ENCODE measurements around the gene SPART. TPM values are rescaled to one million over a fixed set of nuclear protein-coding genes. Genes with fewer than 3 reads are reported as not detected.
A peak's percentile ranks its signal among the peaks of the same experiment; 100 is the strongest.

The SPART gene
- total and polyA plus RNA-seq, 10 donors: 15.9 to 68.5 (median 54.7) TPM

DNA sequence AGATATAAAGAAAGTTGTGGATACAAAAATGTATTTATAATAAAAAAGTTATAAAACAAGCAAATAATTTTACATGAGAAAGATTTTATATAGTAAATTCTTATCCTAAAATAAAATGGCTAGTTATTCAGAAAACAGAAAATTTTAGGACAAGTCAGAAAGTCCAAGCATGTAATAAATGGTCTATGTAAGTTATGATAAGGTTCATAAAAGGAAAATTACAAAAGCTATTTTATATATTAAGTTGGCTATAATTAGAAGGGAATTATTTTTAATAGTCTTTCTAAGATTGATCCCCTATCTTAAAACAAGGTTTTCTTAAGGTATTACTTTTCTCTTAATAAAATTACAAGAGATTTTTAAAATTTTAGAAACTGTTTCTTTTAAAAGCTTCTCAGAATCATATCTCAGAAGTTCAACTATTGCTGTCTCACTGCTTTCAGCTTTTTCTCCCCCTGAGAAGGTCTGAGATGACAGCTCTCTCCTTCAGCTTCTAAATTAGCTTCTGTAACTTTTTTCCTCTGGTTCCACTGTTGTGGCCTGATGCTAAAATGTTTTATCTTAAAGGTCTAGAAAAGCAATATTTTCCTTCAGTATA is 57.3 kb downstream of the SPART start:
- Histone ChIP-seq H3K27me3 (replicated peaks in 1 of 7) (peaks cover 0 to 4% (median 0%) of the 10 kb centered on the region in 7 donors), H3K4me3 (no peak overlapping the region), H3K4me1 (no peaks in the 10 kb centered on the region), H3K9me3 (peaks cover 0 to 30% (median 23%) of the 10 kb centered on the region in 8 donors), H3K27ac (no peak overlapping the region), H3K36me3 (no peaks in the 10 kb centered on the region)
- intact Hi-C loops (cut with DNase I; ENCODE audit: low total_unique reads): loop anchor here (10.0 kb wide), 1 partner anchor 106 kb away; no protein-coding TSS in a partner anchor
- TF ChIP-seq, protein P1, sequence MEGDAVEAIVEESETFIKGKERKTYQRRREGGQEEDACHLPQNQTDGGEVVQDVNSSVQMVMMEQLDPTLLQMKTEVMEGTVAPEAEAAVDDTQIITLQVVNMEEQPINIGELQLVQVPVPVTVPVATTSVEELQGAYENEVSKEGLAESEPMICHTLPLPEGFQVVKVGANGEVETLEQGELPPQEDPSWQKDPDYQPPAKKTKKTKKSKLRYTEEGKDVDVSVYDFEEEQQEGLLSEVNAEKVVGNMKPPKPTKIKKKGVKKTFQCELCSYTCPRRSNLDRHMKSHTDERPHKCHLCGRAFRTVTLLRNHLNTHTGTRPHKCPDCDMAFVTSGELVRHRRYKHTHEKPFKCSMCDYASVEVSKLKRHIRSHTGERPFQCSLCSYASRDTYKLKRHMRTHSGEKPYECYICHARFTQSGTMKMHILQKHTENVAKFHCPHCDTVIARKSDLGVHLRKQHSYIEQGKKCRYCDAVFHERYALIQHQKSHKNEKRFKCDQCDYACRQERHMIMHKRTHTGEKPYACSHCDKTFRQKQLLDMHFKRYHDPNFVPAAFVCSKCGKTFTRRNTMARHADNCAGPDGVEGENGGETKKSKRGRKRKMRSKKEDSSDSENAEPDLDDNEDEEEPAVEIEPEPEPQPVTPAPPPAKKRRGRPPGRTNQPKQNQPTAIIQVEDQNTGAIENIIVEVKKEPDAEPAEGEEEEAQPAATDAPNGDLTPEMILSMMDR (IDR thresholded peaks at IDR 0.05 in 8 of 11, conservative IDR thresholded peaks at IDR 0.05 in 3 of 11): no peak
- no peak for TF ChIP-seq POLR2A (IDR thresholded peaks at IDR 0.05)
- no peak for TF ChIP-seq POLR2AphosphoS5 (IDR thresholded peaks at IDR 0.05)
- DNase-seq: no peak

DNA sequence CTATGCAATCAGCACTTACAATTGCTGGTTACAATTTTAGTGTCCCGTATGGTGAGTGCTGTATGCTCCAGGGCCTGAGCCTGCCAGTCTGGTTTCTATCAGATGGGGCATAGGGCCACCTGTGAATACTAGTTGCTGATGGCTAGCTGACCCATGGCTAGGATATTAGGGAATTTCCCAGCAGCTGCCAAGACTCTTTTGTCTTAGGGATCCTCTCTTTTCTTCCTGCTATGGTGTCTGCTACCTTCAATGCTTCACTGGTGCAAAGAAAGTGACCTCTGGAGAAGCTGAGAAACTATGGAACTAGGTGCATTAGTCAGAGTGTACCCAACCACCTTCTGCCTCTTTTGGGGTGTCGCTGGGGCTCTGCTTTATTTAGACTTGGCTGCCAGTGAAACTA is 60.2 kb downstream of the SPART start:
- TF ChIP-seq POLR2AphosphoS5 (IDR thresholded peaks at IDR 0.05) (no peak), POLR2A (IDR thresholded peaks at IDR 0.05) (no peak)
- TF ChIP-seq, protein P1 (IDR thresholded peaks at IDR 0.05 in 8 of 11, conservative IDR thresholded peaks at IDR 0.05 in 3 of 11): no peak
- no peaks in the 10 kb centered on the region for H3K27me3 ChIP-seq (replicated peaks in 1 of 7)
- WGBS, 5 donors: 79 to 94% (median 87%) methylated on average over 2 of the region's 2 CpGs
- H3K36me3 ChIP-seq: no peaks in the 10 kb centered on the region
- H3K9me3 ChIP-seq: peaks cover 0 to 30% (median 23%) of the 10 kb centered on the region in 8 donors
- intact Hi-C loops (cut with DNase I; ENCODE audit: low total_unique reads): loop anchor here (10.0 kb wide), 1 partner anchor 109 kb away; no protein-coding TSS in a partner anchor
- H3K4me1 ChIP-seq: no peaks in the 10 kb centered on the region
- no peak overlapping the region for H3K4me3 ChIP-seq
- H3K27ac ChIP-seq: no peak overlapping the region
- DNase-seq: no peak

DNA sequence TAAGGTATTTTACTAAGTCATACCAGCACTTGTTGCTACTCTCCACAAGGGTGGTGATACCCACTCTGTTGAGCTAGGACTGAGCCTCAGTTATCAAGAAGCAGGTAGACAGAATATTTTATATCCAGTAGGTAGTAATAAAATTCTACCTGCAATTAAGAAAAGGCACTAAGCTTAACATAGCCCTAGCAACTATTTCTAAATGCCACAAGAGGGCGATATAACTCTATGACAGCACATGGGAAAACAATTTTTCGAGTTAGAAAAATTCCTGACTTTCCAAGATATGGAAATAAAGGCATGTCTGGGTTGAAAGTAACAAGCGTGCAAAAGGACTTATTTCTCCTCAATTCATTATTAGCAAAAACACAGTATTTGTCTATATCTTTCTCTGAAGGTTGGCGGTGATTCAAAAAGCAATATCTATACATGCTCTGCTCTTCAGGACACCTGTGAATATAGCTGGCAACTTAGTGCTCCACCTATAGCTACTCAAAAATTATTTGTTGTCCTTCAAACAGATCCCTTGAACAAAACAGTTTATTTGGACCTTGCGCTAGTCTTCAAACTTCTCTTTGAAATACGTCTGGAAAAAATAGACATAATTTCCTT is 63.3 kb downstream of the SPART start:
- TF ChIP-seq, protein P1 (IDR thresholded peaks at IDR 0.05 in 8 of 11, conservative IDR thresholded peaks at IDR 0.05 in 3 of 11): peak; percentile 23 to 74 (median 62)
- TF ChIP-seq POLR2AphosphoS5 (IDR thresholded peaks at IDR 0.05): no peak
- 49 to 56% (median 52%) methylated on average over 6 of the region's 6 CpGs for WGBS, 5 donors
- Histone ChIP-seq H3K27me3 (replicated peaks in 1 of 7) (no peaks in the 10 kb centered on the region), H3K36me3 (no peaks in the 10 kb centered on the region), H3K27ac (no peak overlapping the region), H3K4me3 (no peak overlapping the region), H3K4me1 (no peaks in the 10 kb centered on the region), H3K9me3 (peaks cover 0 to 2% (median 2%) of the 10 kb centered on the region in 8 donors)
- intact Hi-C loops (cut with DNase I; ENCODE audit: low total_unique reads): loop anchor here (5.0 to 10.0 kb wide), 2 partner anchors 112 to 454 kb away; no protein-coding TSS in a partner anchor
- DNase-seq: no peak

DNA sequence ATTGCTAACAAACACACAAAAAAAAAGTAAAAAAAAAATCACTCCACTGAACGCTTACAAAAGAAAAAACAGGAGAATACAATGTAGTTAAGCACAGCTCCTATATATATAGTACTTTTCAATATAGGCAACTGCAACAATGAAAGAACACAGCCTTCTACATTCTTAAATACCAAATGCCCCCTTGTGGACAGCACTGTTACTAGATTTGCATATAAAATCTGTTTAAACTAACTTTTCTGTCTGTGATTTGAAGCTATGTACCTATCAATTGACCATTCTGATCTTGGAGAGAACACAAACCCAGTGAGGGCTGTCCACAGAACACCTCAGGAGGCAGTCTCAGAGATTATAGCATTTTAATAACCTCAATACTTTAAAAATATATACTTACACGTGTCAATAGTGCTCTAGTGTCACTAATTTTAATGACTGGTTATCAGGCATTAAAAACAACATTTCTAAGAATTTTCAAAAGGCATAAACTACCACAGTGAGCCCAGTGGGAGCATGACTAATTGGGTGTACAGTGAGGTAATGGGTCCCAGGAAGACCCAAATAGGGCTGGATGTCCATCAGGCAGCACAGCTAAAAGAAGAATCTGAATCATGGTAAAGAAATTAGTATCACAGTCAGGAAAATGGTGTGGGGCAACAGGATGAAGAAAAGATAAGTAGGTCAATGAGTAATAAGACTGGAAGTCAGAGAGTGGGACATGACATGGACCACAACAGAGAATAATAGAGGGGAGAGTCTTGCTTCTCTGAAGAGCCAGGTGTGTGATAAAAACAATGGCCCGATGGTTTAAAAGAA is 70.8 kb downstream of the SPART start:
- no peaks in the 10 kb centered on the region for H3K9me3 ChIP-seq
- WGBS, 5 donors: 72 to 81% (median 78%) methylated on average over 3 of the region's 3 CpGs
- no peaks in the 10 kb centered on the region for H3K27me3 ChIP-seq (replicated peaks in 1 of 7)
- H3K4me3 ChIP-seq: no peak overlapping the region
- TF ChIP-seq POLR2AphosphoS5 (IDR thresholded peaks at IDR 0.05) (no peak), POLR2A (IDR thresholded peaks at IDR 0.05) (no peak)
- TF ChIP-seq, protein P1 (IDR thresholded peaks at IDR 0.05 in 8 of 11, conservative IDR thresholded peaks at IDR 0.05 in 3 of 11): peak in 8 of 11 experiments; percentile 9 to 56 (median 46)
- no peak for DNase-seq
- intact Hi-C loops (cut with DNase I; ENCODE audit: low total_unique reads): no loop called here
- H3K4me1 ChIP-seq: no peaks in the 10 kb centered on the region
- no peak overlapping the region for H3K27ac ChIP-seq
- no peaks in the 10 kb centered on the region for H3K36me3 ChIP-seq
